Globus pallidus (tissue), 1 donor: Measurements from ENCODE around the gene SRRM5.
"Not testable (repeated sequence)": the region's sequence is repeated elsewhere in the genome, so short reads cannot be mapped to it uniquely, and the experiment has no call there.

Experiments
- DNase-seq: peaks from one replicate; pipeline ENCODE4 v3.0.0-alpha.2; 2015; ENCODE audit warnings: low spot score

The SRRM5 gene

DNA sequence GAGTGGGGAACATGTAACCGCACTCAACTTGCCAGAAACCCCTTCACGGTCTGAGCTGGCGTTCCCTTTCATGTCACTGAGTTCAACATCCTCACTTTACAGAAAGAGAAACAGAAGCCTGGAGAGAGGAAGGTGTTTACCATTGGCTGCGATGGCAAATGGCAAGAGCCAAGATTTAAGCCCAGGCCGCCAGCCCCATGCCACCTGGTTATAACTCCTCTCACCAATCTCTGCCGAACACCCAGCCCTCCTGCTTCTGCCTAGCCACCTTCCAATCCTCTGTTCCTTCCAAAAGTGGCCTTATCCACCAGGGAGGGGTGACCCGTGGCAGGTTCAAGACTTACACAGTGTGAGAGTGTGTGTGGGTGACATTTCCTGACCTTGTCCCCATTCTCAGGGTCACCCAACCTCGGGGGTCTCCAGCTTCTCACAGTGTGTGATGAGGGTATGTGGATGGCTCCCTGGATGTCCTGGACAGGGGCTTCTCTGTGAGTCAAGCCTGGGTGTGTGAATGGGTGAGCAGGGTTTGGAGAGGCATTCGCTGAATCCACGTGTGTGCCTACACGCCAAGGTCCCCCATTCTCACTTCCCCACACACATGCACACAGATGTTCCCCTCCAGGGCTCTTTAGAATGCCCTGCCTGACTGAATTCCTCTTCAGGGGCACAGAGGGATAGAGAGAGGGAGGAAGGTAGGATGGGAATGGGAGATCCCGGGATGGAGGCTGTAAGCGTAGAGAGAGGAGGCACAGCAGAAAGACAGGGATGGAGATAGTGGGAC lies 26.5 kb downstream of the SRRM5 start:
- DNase-seq = peak; percentile 24

DNA sequence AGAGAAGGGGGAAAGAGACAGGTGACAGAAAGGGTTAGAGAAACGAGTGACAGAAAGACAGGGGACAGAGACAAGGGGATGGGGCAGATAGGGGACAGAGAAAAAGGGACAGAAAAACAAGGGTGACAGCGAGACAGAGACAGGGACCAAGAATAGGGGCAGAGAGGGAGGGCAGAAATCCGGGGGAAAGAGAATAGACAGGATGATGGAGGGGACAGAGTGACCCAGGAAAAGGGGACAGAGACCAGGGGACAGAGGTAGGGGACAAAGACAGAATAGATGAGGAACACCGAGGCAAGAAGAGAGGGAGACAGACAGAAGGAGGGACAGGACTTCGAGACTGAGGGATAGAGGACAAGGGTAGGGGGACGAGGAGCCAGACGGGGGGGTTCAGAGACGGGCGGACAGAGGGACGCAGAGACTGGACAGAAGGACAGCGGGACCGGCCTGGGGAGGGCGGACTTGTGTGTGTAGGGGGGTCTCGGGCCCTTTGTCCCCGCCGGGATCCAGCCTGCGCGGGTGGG lies 27.2 kb downstream of the SRRM5 start:
- peak; percentile 20 for DNase-seq

GRCh38 chr19:43639519-43640423 lies 27.9 kb downstream of the SRRM5 start, which contains the start of gene CADM4:
Gene CADM4, minus strand, starts transcription at chr19:43639850. Its CDS starts 60 bp downstream, at chr19:43639790.
- peak; percentile 56 for DNase-seq

DNA sequence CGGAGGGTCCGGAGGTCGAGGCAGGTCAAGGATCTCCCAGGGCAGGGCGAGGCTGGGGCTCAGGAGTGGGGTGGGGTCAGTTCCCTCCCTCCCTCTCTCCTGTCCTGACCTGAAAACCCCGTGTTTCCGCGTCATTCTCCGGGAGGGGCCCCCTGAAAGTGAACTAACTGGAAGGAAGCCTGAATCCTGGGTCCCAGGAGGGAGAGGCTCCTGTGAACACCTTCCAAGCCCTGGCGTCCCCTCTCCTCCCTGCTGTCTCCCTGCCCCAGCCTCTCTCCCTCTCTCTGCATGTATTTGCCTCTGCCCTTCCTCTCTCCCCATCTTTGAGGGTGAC lies 28.5 kb downstream of the SRRM5 start:
- no peak for DNase-seq

- no peak for DNase-seq
Measured at GRCh38 chr19:43641333-43641732, 29.4 kb downstream of the SRRM5 start.

DNA sequence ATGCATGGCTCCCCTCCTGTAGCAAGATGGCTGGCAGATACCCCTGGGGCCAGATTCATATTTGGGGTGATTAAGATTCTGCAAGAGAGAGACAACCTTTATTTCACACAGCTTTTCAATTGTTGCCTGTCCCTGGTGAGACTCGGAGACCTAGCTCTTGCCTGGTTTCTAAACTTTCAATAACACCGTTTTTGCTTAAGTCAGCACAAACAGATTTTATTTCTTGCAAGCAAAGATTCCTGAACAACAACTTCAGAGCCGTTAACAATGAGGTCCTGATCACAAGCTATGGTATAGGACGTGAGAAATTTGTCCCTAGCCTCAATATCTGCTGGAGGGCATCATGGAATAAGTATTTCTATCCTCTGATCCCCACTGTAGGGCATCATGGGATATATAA lies 30.6 kb downstream of the SRRM5 start:
- DNase-seq = no peak

DNA sequence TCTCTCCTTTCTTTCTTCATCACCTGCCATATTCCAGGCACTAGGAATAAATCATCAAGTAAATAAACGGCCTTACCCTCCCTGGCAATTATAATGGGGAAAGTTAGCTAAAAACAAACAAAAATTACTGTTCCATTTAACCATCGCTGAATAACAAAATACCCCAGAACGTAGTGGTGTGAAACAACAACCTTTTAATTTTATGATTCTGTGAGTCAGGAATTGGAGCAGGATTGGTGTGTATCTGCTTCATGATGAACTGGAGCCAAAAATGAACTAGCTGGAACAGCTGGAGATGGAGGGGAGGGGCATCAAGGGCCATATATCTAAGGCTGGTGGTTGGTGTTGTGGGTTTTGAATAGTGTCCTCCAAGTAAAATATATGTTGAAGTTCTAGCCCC lies 31.4 kb downstream of the SRRM5 start:
- DNase-seq = no peak

DNA sequence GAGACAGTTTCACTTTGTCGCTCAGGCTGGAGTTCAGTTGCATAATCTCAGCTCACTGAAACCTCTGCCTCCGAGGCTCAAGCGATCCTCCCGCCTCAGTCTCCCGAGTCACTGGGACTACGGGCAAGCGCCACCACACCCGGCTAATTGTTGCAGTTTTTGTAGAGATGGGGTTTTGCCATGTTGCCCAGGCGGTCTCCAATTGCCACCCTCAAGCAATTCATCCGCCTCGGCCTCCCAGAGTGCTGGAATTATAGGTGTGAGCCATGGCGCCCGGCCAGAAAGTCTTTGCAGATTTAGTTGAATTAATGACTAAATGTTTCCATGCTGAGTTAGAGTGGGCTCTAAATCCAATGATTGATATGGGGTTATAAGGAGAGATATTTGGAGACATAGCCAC lies 32.3 kb downstream of the SRRM5 start:
- no peak for DNase-seq

- no peak for DNase-seq
Measured at GRCh38 chr19:43648633-43649032, 36.7 kb downstream of the SRRM5 start.

DNA sequence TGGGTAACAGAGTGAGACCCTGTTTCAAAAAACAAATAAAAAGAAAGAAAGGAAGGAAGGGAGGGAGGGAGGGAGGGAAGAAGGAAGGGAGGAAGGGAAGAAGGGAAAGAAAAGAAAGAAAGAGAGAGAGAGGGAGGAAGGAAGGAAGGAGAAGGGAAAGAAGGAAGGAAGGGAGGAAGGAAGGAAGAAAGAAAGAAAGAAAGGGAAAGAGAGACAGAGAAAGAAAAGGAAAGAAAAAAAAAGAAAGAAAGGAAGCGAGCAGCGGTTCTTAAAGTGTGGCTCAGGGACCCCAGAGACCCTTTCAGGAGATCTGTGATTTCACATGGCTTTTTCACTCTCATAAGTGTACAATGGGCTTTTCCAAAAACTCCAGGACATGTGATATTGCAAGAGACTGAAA lies 37.6 kb downstream of the SRRM5 start:
- no peak for DNase-seq

- DNase-seq = not testable (repeated sequence)
Measured at GRCh38 chr19:43650276-43650675, 38.4 kb downstream of the SRRM5 start.

- DNase-seq = peak; percentile 79
Measured at GRCh38 chr19:43651758-43652545, 40.1 kb downstream of the SRRM5 start.

DNA sequence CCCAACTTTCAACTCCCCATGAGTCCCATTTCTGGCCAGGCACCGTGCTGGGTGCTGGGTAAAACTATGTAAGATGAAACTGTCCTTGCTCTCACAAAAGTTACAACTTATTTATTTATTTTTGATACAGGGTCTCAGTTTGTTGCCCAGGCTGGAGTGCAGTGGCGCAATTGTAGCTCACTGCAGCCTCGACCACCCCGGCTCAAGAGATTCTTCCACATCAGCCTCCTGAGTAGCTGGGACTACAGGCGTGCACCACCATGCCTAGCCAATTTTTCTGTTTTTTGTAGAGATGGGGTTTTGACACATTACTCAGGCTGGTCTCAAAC lies 40.6 kb downstream of the SRRM5 start:
- DNase-seq = no peak

- DNase-seq = no peak
Measured at GRCh38 chr19:43656436-43656835, 44.5 kb downstream of the SRRM5 start.

DNA sequence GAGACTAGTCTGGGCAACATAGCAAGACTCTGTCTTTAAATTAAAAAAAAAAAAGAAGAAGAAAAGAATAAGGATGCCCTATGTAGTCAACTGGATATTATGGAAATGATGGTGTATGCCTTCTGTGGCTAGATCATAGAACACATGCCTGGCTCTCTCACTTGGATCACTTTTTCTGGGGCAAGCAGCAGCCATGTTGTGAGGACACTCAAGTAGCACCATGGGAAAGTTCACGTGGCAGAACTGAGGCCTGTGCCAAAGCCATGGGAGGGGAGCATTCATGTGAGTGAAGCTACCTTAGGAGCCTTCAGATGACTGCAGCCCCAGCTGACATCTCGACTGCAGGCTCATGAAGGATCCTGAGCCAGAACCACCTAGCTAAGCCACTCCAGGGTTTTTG lies 46.1 kb downstream of the SRRM5 start:
- DNase-seq = no peak

GRCh38 chr19:43658494-43658893 lies 46.6 kb downstream of the SRRM5 start:
- DNase-seq = peak; percentile 33

DNA sequence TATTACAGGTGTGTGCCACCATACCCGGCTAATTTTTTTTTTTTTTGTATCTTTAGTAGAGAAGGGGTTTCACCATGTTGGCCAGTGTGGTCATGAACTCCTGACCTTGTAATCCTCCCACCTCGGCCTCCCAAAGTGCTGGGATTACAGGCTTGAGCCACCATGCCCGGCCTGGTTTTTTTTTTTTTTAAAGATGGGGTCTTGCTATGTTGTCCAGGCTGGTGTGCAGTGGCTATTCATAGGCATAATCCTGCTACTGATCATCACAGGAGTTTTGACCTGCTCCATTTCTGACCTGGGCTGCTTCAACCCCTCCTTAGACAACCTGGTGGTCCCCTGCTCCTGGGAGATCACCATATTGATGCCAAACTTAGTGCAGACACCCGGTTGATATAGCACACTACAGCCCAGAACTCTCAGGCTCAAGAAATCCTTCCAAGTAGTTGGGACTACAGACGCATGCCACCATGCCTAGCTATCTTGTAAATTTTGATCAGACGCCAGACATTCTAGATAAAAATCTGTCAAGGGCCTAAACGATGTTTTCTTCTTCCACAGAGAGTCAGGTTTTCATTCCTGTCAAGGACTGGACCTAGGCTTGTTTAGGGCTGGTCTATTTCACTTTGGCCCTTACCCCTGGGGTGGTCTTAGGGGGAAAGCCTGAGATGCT lies 48.5 kb downstream of the SRRM5 start:
- DNase-seq = no peak

- DNase-seq = peak; percentile 34
Measured at GRCh38 chr19:43660971-43661360, 49.1 kb downstream of the SRRM5 start.

GRCh38 chr19:43662487-43662886 lies 50.6 kb downstream of the SRRM5 start:
- DNase-seq = no peak

GRCh38 chr19:43664018-43664417 lies 52.1 kb downstream of the SRRM5 start:
- no peak for DNase-seq
